Liver (tissue), 9 donors: ENCODE results near the gene GALE. TPM values are rescaled to one million over a fixed set of nuclear protein-coding genes. Genes with fewer than 3 reads are reported as not detected.

Experiments
- DNase-seq: peaks from one replicate; pipeline ENCODE4 v3.0.0-alpha.2; 2017; ENCODE audit warnings: low spot score
- H3K27ac ChIP-seq, 2 donors: one replicate each; pipeline ENCODE4 v1.7.0; 2013; ENCODE audit warnings: inconsistent platforms in 2 of 2, low read length in 2 of 2, control low read depth in 1 of 2, low read depth in 1 of 2, mild to moderate bottlenecking in 1 of 2
- H3K27me3 ChIP-seq, 4 donors: one replicate each; pipeline versions ENCODE4 v1.6.1 to v1.7.0; 2013; ENCODE audit warnings: low read length in 3 of 4, inconsistent platforms in 1 of 4, mild to moderate bottlenecking in 1 of 4, moderate library complexity in 1 of 4; ENCODE audit not compliant: control insufficient read depth in 4 of 4, insufficient read depth in 4 of 4
- H3K36me3 ChIP-seq, 4 donors: one replicate each; pipeline versions ENCODE4 v1.6.1 to v1.7.0; 2013; ENCODE audit warnings: low read length in 3 of 4, mild to moderate bottlenecking in 3 of 4, low read depth in 1 of 4, moderate library complexity in 1 of 4; ENCODE audit not compliant: control insufficient read depth in 4 of 4, insufficient read depth in 3 of 4
- H3K4me1 ChIP-seq, 4 donors: one replicate each; pipeline versions ENCODE4 v1.6.1 to v1.7.0; 2013; ENCODE audit warnings: low read length in 3 of 4, mild to moderate bottlenecking in 3 of 4, moderate library complexity in 1 of 4; ENCODE audit not compliant: control insufficient read depth in 4 of 4, insufficient read depth in 4 of 4
- H3K4me3 ChIP-seq, 3 donors: one replicate each; pipeline versions ENCODE4 v1.6.1 to v1.7.0; 2013; ENCODE audit warnings: low read length in 3 of 3, control low read depth in 1 of 3, low read depth in 1 of 3, mild to moderate bottlenecking in 1 of 3
- H3K9ac ChIP-seq, 2 donors: one replicate each; pipeline ENCODE4 v1.7.0; 2013; ENCODE audit warnings: low read length in 2 of 2, mild to moderate bottlenecking in 2 of 2, moderate library complexity in 2 of 2, control low read depth in 1 of 2, low read depth in 1 of 2
- H3K9me3 ChIP-seq, 4 donors: one replicate each; pipeline versions ENCODE4 v1.6.1 to v1.7.0; 2013; ENCODE audit warnings: low read length in 3 of 4; ENCODE audit not compliant: control insufficient read depth in 4 of 4
- EGR1 ChIP-seq, 2 donors: IDR thresholded peaks; 2 replicates each; pipeline ENCODE4 v1.6.1; 2016 to 2018; ENCODE audit warnings: antibody characterized with exemption in 2 of 2, low read depth in 2 of 2
- FOXA1 ChIP-seq: IDR thresholded peaks from 2 replicates; pipeline ENCODE4 v1.6.1; 2016; ENCODE audit warnings: antibody characterized with exemption
- FOXA2 ChIP-seq: IDR thresholded peaks from 2 replicates; pipeline ENCODE4 v1.6.1; 2016; ENCODE audit warnings: antibody characterized with exemption
- GABPA ChIP-seq, 2 donors: IDR thresholded peaks in 1 of 2; conservative IDR thresholded peaks in 1 of 2; 2 replicates each; pipeline ENCODE4 v1.6.1; 2016; ENCODE audit warnings: antibody characterized with exemption in 2 of 2, mild to moderate bottlenecking in 1 of 2, moderate library complexity in 1 of 2
- HNF4A ChIP-seq, 2 donors: conservative IDR thresholded peaks; 2 replicates each; pipeline ENCODE4 v1.6.1; 2016; ENCODE audit warnings: antibody characterized with exemption in 2 of 2, mild to moderate bottlenecking in 2 of 2
- HNF4G ChIP-seq: IDR thresholded peaks from 2 replicates; pipeline ENCODE4 v1.6.1; 2016; ENCODE audit warnings: antibody characterized with exemption
- JUND ChIP-seq, 2 donors: IDR thresholded peaks; 2 replicates each; pipeline ENCODE4 v1.6.1; 2016; ENCODE audit warnings: antibody characterized with exemption in 2 of 2
- RAD21 ChIP-seq, 2 donors: IDR thresholded peaks; 2 replicates each; pipeline ENCODE4 v1.6.1; 2016; ENCODE audit warnings: antibody characterized with exemption in 2 of 2, mild to moderate bottlenecking in 2 of 2
- REST ChIP-seq: IDR thresholded peaks from 2 replicates; pipeline ENCODE4 v1.6.1; 2016; ENCODE audit warnings: antibody characterized with exemption, mild to moderate bottlenecking
- RXRA ChIP-seq, 2 donors: IDR thresholded peaks; 2 replicates each; pipeline ENCODE4 v1.6.1; 2017 to 2018; ENCODE audit warnings: antibody characterized with exemption in 2 of 2, mild to moderate bottlenecking in 1 of 2
- SP1 ChIP-seq: IDR thresholded peaks from 2 replicates; pipeline ENCODE4 v1.6.1; 2018; ENCODE audit warnings: antibody characterized with exemption, mild to moderate bottlenecking
- TAF1 ChIP-seq: conservative IDR thresholded peaks from 2 replicates; pipeline ENCODE4 v1.6.1; 2016; ENCODE audit warnings: antibody characterized with exemption, mild to moderate bottlenecking
- YY1 ChIP-seq: IDR thresholded peaks from 2 replicates; pipeline ENCODE4 v1.6.1; 2016; ENCODE audit warnings: antibody characterized with exemption, mild to moderate bottlenecking
- WGBS: extraction: QIAGEN DNeasy Blood & Tissue Kit; methylation state at CpG from one replicate; pipeline ENCODE4 v1.1.7; 2013; 5-methylcytosine and 5-hydroxymethylcytosine counted together
- polyA plus RNA-seq, 2 donors: library from polyadenylated mRNA; stranded (reverse) in 1 of 2; unstranded in 1 of 2; fragments of 200-250 nt in 1 of 2; fragments of >200 nt in 1 of 2; fragmentation: Nextera tagmentation in 1 of 2; extraction: Ambion mirVana in 1 of 2; gene quantifications; one replicate each; pipeline versions ENCODE4 v1.2.1 to v1.2.3, GENCODE V29; 2013 to 2015
- total RNA-seq, 2 donors: library from RNA; depleted of rRNA; stranded (reverse); fragments of >200 nt; gene quantifications; one replicate each; pipeline ENCODE4 v1.2.3, GENCODE V29; 2014
- TF ChIP-seq, protein P1 (sequence below): IDR thresholded peaks from 2 replicates; pipeline ENCODE4 v1.6.1; 2016; ENCODE audit warnings: antibody characterized with exemption
- TF ChIP-seq, protein P2 (sequence below): fragments of 150-350 bp; IDR thresholded peaks from 2 replicates; pipeline ENCODE4 v1.5.1; 2017; ENCODE audit warnings: improper control_type of control experiment, low read depth, low read length; ENCODE audit not compliant: missing input control
- TF ChIP-seq, protein P3 (sequence below): IDR thresholded peaks from 2 replicates; pipeline ENCODE4 v1.6.1; 2016; ENCODE audit warnings: antibody characterized with exemption
- TF ChIP-seq, protein P4 (sequence below): IDR thresholded peaks from 2 replicates; pipeline ENCODE4 v1.6.1; 2016; ENCODE audit warnings: antibody characterized with exemption
- donor health status: healthy.
- donor health status: healthy.
- donor health status: healthy.
- donor health status: healthy.
- donor health status: healthy.

Gene GALE
- total and polyA plus RNA-seq, 4 donors, result 22.9 to 43.4 (median 38.7) TPM

DNA sequence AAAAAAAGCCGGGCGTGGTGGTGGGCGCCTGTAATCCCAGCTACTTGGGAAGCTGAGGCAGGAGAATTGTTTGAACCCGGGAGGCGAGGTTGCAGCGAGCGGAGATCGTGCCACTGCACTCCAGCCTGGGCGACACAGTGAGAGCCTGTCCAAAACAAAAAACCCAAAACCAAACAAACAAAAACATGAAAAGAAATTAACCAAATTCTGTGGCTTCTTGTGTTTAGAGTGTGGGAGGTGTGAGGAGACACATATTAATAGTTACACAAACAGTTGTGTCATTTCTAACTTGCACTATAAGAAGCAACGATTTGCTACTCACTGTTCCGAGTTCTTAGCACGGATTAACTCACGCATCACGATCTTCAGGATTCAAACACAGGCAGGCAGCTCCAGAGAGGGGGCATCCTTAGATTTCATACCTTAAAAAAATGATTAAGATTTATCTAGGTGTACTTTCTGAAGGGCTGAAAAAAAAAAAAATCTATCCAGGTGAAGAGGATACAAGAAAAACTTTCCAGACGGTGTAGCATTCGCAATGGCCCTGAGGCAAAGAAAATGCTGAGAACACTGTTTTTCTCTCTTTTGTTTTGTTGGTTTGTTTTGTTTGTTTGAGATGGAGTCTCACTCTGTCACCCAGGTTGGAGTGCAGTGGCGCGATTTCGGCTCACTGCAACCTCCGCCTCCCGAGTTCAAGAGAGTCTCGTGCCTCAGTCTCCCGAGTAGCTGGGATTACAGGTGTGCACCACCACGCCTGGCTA, 25.4 kb upstream of the GALE start:
- Histone ChIP-seq H3K4me3 (peak overlapping the region in 2 of 3 donors; percentile 90 to 99), H3K27ac (peak overlapping the region; percentile 99 to 100), H3K4me1 (peaks cover 7 to 19% (median 17%) of the 10 kb centered on the region in 4 donors), H3K27me3 (no peaks in the 10 kb centered on the region), H3K9me3 (no peaks in the 10 kb centered on the region), H3K36me3 (no peaks in the 10 kb centered on the region), H3K9ac (peak overlapping the region in 1 of 2 donors; percentile 38)
- TF ChIP-seq RXRA (IDR thresholded peaks at IDR 0.05) (no peak), FOXA1 (no peak), EGR1 (IDR thresholded peaks at IDR 0.05; ENCODE audit: low read depth in 2 of 2) (no peak), GABPA (IDR thresholded peaks at IDR 0.05 in 1 of 2, conservative IDR thresholded peaks at IDR 0.05 in 1 of 2) (no peak), YY1 (no peak), RAD21 (IDR thresholded peaks at IDR 0.05) (no peak), JUND (IDR thresholded peaks at IDR 0.05) (no peak), HNF4G (no peak), SP1 (no peak), REST (no peak), HNF4A (conservative IDR thresholded peaks at IDR 0.05) (no peak), TAF1 (no peak), FOXA2 (no peak)
- TF ChIP-seq, protein P1, sequence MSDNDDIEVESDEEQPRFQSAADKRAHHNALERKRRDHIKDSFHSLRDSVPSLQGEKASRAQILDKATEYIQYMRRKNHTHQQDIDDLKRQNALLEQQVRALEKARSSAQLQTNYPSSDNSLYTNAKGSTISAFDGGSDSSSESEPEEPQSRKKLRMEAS, result no peak
- TF ChIP-seq, protein P2, sequence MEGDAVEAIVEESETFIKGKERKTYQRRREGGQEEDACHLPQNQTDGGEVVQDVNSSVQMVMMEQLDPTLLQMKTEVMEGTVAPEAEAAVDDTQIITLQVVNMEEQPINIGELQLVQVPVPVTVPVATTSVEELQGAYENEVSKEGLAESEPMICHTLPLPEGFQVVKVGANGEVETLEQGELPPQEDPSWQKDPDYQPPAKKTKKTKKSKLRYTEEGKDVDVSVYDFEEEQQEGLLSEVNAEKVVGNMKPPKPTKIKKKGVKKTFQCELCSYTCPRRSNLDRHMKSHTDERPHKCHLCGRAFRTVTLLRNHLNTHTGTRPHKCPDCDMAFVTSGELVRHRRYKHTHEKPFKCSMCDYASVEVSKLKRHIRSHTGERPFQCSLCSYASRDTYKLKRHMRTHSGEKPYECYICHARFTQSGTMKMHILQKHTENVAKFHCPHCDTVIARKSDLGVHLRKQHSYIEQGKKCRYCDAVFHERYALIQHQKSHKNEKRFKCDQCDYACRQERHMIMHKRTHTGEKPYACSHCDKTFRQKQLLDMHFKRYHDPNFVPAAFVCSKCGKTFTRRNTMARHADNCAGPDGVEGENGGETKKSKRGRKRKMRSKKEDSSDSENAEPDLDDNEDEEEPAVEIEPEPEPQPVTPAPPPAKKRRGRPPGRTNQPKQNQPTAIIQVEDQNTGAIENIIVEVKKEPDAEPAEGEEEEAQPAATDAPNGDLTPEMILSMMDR, result no peak
- TF ChIP-seq, protein P3, sequence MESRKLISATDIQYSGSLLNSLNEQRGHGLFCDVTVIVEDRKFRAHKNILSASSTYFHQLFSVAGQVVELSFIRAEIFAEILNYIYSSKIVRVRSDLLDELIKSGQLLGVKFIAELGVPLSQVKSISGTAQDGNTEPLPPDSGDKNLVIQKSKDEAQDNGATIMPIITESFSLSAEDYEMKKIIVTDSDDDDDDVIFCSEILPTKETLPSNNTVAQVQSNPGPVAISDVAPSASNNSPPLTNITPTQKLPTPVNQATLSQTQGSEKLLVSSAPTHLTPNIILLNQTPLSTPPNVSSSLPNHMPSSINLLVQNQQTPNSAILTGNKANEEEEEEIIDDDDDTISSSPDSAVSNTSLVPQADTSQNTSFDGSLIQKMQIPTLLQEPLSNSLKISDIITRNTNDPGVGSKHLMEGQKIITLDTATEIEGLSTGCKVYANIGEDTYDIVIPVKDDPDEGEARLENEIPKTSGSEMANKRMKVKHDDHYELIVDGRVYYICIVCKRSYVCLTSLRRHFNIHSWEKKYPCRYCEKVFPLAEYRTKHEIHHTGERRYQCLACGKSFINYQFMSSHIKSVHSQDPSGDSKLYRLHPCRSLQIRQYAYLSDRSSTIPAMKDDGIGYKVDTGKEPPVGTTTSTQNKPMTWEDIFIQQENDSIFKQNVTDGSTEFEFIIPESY, result no peak
- TF ChIP-seq, protein P4, sequence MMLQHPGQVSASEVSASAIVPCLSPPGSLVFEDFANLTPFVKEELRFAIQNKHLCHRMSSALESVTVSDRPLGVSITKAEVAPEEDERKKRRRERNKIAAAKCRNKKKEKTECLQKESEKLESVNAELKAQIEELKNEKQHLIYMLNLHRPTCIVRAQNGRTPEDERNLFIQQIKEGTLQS, result no peak
- DNase-seq, result no peak
- 59% methylated on average over 24 of the region's 24 CpGs for WGBS
